Thyroid gland (tissue), 4 donors: Measurements from ENCODE around the gene EPB41L4A. TPM values are rescaled to one million over a fixed set of nuclear protein-coding genes. Genes with fewer than 3 reads are reported as not detected.

Source experiments
- DNase-seq, 2 donors: peaks; one replicate each; pipeline ENCODE4 v3.0.0-alpha.2; 2019
- H3K27ac ChIP-seq, 3 donors: fragments of 200-600 bp; sonication (generic); 1 replicate in 2 of 3; 2 replicates in 1 of 3; pipeline ENCODE4 v1.5.1; 2016 to 2019; ENCODE audit warnings: mild to moderate bottlenecking in 1 of 3, moderate library complexity in 1 of 3
- H3K27me3 ChIP-seq: fragments of 200-600 bp; sonication (generic); one replicate; pipeline ENCODE4 v1.5.1; 2019
- H3K36me3 ChIP-seq, 2 donors: fragments of 200-600 bp; sonication (generic); one replicate each; pipeline ENCODE4 v1.5.1; 2016 to 2019
- H3K4me1 ChIP-seq, 2 donors: fragments of 200-600 bp; sonication (generic); one replicate each; pipeline ENCODE4 v1.5.1; 2017 to 2019
- H3K4me3 ChIP-seq, 3 donors: fragments of 200-600 bp; sonication (generic); replicated peaks in 1 of 3; 1 replicate in 2 of 3; 2 replicates in 1 of 3; pipeline ENCODE4 v1.5.1; 2016; ENCODE audit warnings: mild to moderate bottlenecking in 1 of 3
- H3K9me3 ChIP-seq: fragments of 200-600 bp; sonication (generic); one replicate; pipeline ENCODE4 v1.5.1; 2017
- CTCF ChIP-seq, 6 experiments: fragments of 200-600 bp in 3 of 6; fragments of 450-650 bp in 3 of 6; sonication (generic) in 3 of 6; IDR thresholded peaks; one replicate each; pipeline ENCODE4 v1.5.1; 2016 to 2019; ENCODE audit warnings: antibody characterized with exemption in 6 of 6, mild to moderate bottlenecking in 2 of 6, inconsistent platforms in 1 of 6, moderate library complexity in 1 of 6
- POLR2A ChIP-seq, 2 donors: fragments of 450-650 bp; IDR thresholded peaks; one replicate each; pipeline ENCODE4 v1.6.1; 2017; ENCODE audit warnings: antibody characterized with exemption in 2 of 2, mild to moderate bottlenecking in 2 of 2, moderate library complexity in 1 of 2
- WGBS, 2 donors: methylation state at CpG; one replicate each; pipeline ENCODE4 v1.1.5; 2017; 5-methylcytosine and 5-hydroxymethylcytosine counted together
- intact Hi-C: fragments of 100-400 bp; cut with DNase I; formaldehyde crosslinking; loops from one replicate; pipeline ENCODE4 v1.15.1; 2023
- total RNA-seq, 4 donors: library from RNA; depleted of rRNA; stranded (reverse); fragments of >200 nt; gene quantifications; one replicate each; pipeline ENCODE4 v1.2.3, GENCODE V29; 2016

Gene EPB41L4A
- total RNA-seq, 4 donors from 2014 or later = 31.9 to 44.2 (median 37.5) TPM

DNA sequence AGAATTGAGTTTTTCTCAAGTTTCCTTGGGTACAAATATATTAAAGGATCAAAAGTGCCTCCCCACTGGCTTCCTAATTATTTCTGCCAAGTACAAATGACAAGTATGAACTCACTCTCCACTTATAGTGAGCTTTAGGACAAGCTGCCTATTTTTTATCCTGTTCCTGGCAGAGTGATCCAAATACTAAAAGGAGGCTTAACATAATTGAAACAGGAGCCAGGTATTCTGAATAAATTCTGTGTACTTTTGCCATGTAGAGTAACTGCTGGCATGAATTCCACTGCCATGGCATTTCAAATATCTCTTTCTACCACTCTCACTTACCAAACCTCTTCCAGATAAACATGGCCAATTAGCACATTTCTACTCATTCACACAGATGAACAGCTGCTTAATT, 171.1 kb downstream of the EPB41L4A start:
- peak in 1 of 2 donors; percentile 20 for DNase-seq
- H3K27ac ChIP-seq = peak overlapping the region; percentile 68 to 76 (median 72)
- H3K4me1 ChIP-seq = peaks cover 24 to 26% of the 10 kb centered on the region in 2 donors
- no peaks in the 10 kb centered on the region for H3K36me3 ChIP-seq
- intact Hi-C loops = no loop called here
- H3K4me3 ChIP-seq = no peak overlapping the region
- no peaks in the 10 kb centered on the region for H3K27me3 ChIP-seq
- TF ChIP-seq CTCF (IDR thresholded peaks at IDR 0.05) (no peak), POLR2A (IDR thresholded peaks at IDR 0.05) (no peak)
- no peaks in the 10 kb centered on the region for H3K9me3 ChIP-seq

DNA sequence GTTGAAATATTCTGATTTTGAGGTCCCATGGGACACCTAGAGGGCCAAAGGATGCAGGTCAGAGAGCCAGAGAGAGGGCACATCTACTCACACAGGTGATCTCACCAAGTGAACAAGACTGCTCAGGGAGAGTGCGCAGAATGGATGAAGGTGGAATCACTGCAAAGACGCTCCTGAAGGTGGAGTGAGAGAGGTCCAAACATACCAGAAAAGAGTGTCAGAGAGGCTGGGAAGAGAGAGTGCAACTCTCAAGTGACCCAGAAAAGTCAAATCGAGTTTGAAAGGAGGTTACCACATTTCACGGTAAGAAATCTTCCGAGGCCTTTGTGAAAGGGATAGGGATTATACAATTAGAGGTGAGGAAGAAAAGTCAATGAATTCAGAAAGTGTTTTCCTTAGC, 173.4 kb downstream of the EPB41L4A start:
- Histone ChIP-seq H3K9me3 (no peaks in the 10 kb centered on the region), H3K4me1 (peaks cover 20 to 21% of the 10 kb centered on the region in 2 donors), H3K4me3 (no peak overlapping the region), H3K27ac (no peak overlapping the region), H3K36me3 (no peaks in the 10 kb centered on the region), H3K27me3 (no peaks in the 10 kb centered on the region)
- intact Hi-C loops = no loop called here
- WGBS, 2 donors = 68 to 78% methylated on average over 5 of the region's 5 CpGs
- TF ChIP-seq POLR2A (IDR thresholded peaks at IDR 0.05) = no peak
- no peak for TF ChIP-seq CTCF (IDR thresholded peaks at IDR 0.05)
- no peak for DNase-seq

GRCh38 chr5:112239996-112240395, 179.1 kb downstream of the EPB41L4A start:
- no peaks in the 10 kb centered on the region for H3K9me3 ChIP-seq
- no peaks in the 10 kb centered on the region for H3K27me3 ChIP-seq
- H3K36me3 ChIP-seq = peaks cover 0 to 5% of the 10 kb centered on the region in 2 donors
- TF ChIP-seq CTCF (IDR thresholded peaks at IDR 0.05) (no peak), POLR2A (IDR thresholded peaks at IDR 0.05) (no peak)
- no peak overlapping the region for H3K27ac ChIP-seq
- WGBS, 2 donors = 66 to 79% methylated on average over 3 of the region's 3 CpGs
- H3K4me3 ChIP-seq = no peak overlapping the region
- H3K4me1 ChIP-seq = peaks cover 5 to 6% of the 10 kb centered on the region in 2 donors
- intact Hi-C loops = no loop called here
- no peak for DNase-seq

- intact Hi-C loops = no loop called here
- Histone ChIP-seq H3K4me3 (no peak overlapping the region), H3K27ac (no peak overlapping the region), H3K36me3 (peaks cover 0 to 5% of the 10 kb centered on the region in 2 donors), H3K4me1 (peaks cover 7 to 11% of the 10 kb centered on the region in 2 donors), H3K9me3 (no peaks in the 10 kb centered on the region), H3K27me3 (no peaks in the 10 kb centered on the region)
- TF ChIP-seq POLR2A (IDR thresholded peaks at IDR 0.05) (no peak), CTCF (IDR thresholded peaks at IDR 0.05) (no peak)
- DNase-seq = no peak
Measured at GRCh38 chr5:112238473-112238872, 180.6 kb downstream of the EPB41L4A start.

- intact Hi-C loops = no loop called here
- 85 to 88% methylated on average over 2 of the region's 2 CpGs for WGBS, 2 donors
Measured at GRCh38 chr5:112237456-112237855, 181.6 kb downstream of the EPB41L4A start.

More at GRCh38 chr5:112237456-112237855, 181.6 kb downstream of the EPB41L4A start:
- Histone ChIP-seq H3K9me3 (no peaks in the 10 kb centered on the region), H3K4me1 (peaks cover 11 to 13% of the 10 kb centered on the region in 2 donors), H3K27ac (no peak overlapping the region), H3K4me3 (no peak overlapping the region), H3K27me3 (no peaks in the 10 kb centered on the region), H3K36me3 (peaks cover 0 to 5% of the 10 kb centered on the region in 2 donors)
- TF ChIP-seq CTCF (IDR thresholded peaks at IDR 0.05) (no peak), POLR2A (IDR thresholded peaks at IDR 0.05) (no peak)
- DNase-seq = no peak
